HepG2 (cell line): Measurements from ENCODE around the gene FXN. TPM values are rescaled to one million over a fixed set of nuclear protein-coding genes. Genes with fewer than 3 reads are reported as not detected.
A peak's percentile ranks its signal among the peaks of the same experiment; 100 is the strongest.

Experiments used
- ATAC-seq: fragments of 200-7000 bp; cut with Tn5 transposase; 3 replicates; pipeline ENCODE4 v1.9.1; 2020; ENCODE audit warnings: mild to moderate bottlenecking, moderate library complexity
- BruUV-seq: library from RNA; stranded (reverse); fragments of 400-500 nt; replicated peaks from 2 replicates; lab custom pipeline; 2021; lab: Mats Ljungman, UMichigan
- CTCF ChIA-PET: fragments of 300-600 bp; formaldehyde crosslinking; extraction: SDS; loops from one replicate; lab custom pipeline; 2021; ENCODE audit warnings: low total read pairs, inconsistent platforms, low intra/inter-chr PET ratio; lab: Yijun Ruan, JAX
- POLR2A ChIA-PET: fragments of 350-600 bp; sonication (Branson Sonifier 250); formaldehyde crosslinking; loops from one replicate; lab custom pipeline; 2020; ENCODE audit warnings: antibody characterized with exemption, inconsistent platforms; lab: Yijun Ruan, JAX
- DNase-seq: peaks from one replicate; pipeline ENCODE4 v3.0.0-alpha.2; 2015; ENCODE audit warnings: low spot score
- FAIRE-seq: peaks from 3 replicates; lab custom pipeline; 2011; peaks lifted over from hg19 to GRCh38; lab: Jason Lieb, UNC
- H2AFZ ChIP-seq: one replicate; pipeline ENCODE4 v1.6.1; 2011; ENCODE audit warnings: low read length, inconsistent platforms
- H3K27ac ChIP-seq: fragments of 300-600 bp; 3 replicates; pipeline ENCODE4 v1.8.0; 2011; ENCODE audit warnings: mixed run types, mild to moderate bottlenecking, mixed read lengths, low read length, inconsistent platforms; ENCODE audit not compliant: insufficient read depth; ENCODE audit errors: extremely low read length
- H3K27me3 ChIP-seq, 2 experiments: fragments of 200-600 bp in 1 of 2; 2 replicates in 1 of 2; 3 replicates in 1 of 2; pipeline versions ENCODE4 v1.6.0 to v1.8.0; 2011; ENCODE audit warnings: low read length in 2 of 2, mild to moderate bottlenecking in 2 of 2, moderate library complexity in 2 of 2, inconsistent platforms in 1 of 2; ENCODE audit not compliant: insufficient read depth in 2 of 2, control insufficient read depth in 1 of 2
- H3K36me3 ChIP-seq, 2 experiments: fragments of 200-600 bp in 1 of 2; replicated peaks in 1 of 2; 2 replicates in 1 of 2; 3 replicates in 1 of 2; pipeline versions ENCODE4 v1.5.1 to v1.8.0; 2011; ENCODE audit warnings: low read length in 2 of 2, inconsistent platforms in 1 of 2; ENCODE audit not compliant: insufficient read depth in 2 of 2, control insufficient read depth in 1 of 2
- H3K4me1 ChIP-seq: 2 replicates; pipeline ENCODE4 v1.5.1; 2012; ENCODE audit warnings: low read length, inconsistent platforms; ENCODE audit not compliant: insufficient read depth
- H3K4me2 ChIP-seq: 2 replicates; pipeline ENCODE4 v1.6.0; 2011; ENCODE audit warnings: low read depth, low read length, inconsistent platforms
- H3K4me3 ChIP-seq, 3 experiments: fragments of 200-600 bp in 1 of 3; sonication (generic), shearing (Covaris generic) in 1 of 3; replicated peaks in 1 of 3; 2 replicates each; pipeline ENCODE4 v1.5.1; 2011 to 2016; ENCODE audit warnings: low read length in 3 of 3, inconsistent platforms in 2 of 3, low read depth in 2 of 3, mild to moderate bottlenecking in 2 of 3, control low read depth in 1 of 3, mixed read lengths in 1 of 3; ENCODE audit not compliant: insufficient read depth in 1 of 3
- H3K79me2 ChIP-seq: one replicate; pipeline ENCODE4 v1.6.1; 2011; ENCODE audit warnings: low read length, inconsistent platforms; ENCODE audit not compliant: insufficient read depth
- H3K9ac ChIP-seq: 2 replicates; pipeline ENCODE4 v1.6.0; 2011; ENCODE audit warnings: mild to moderate bottlenecking, low read depth, low read length, inconsistent platforms; ENCODE audit not compliant: insufficient read depth
- H3K9me3 ChIP-seq: 2 replicates; pipeline ENCODE4 v1.5.1; 2012; ENCODE audit warnings: mild to moderate bottlenecking, low read length
- H4K20me1 ChIP-seq: 2 replicates; pipeline ENCODE4 v1.6.0; 2011; ENCODE audit warnings: inconsistent platforms, mild to moderate bottlenecking, low read length, moderate library complexity; ENCODE audit not compliant: insufficient read depth
- CHD4 ChIP-seq: fragments of 200-600 bp; sonication (generic); IDR thresholded peaks from 2 replicates; pipeline ENCODE4 v1.7.0; 2017; ENCODE audit warnings: mild to moderate bottlenecking, low read length, borderline replicate concordance
- HDAC2 ChIP-seq: sonication (generic); formaldehyde crosslinking; IDR thresholded peaks from 2 replicates; pipeline ENCODE4 v1.4.0; 2020; ENCODE audit warnings: missing genetic modification reagents
- HNF4A ChIP-seq: sonication (generic); formaldehyde crosslinking; IDR thresholded peaks from 2 replicates; pipeline ENCODE4 v1.4.0; 2020; ENCODE audit warnings: missing genetic modification reagents
- NFKB2 ChIP-seq: sonication (generic); formaldehyde crosslinking; IDR thresholded peaks from 2 replicates; pipeline ENCODE4 v1.4.0; 2020; ENCODE audit warnings: missing genetic modification reagents, borderline replicate concordance
- NFRKB ChIP-seq: fragments of 450-650 bp; IDR thresholded peaks from 2 replicates; pipeline ENCODE4 v1.6.1; 2017
- PTBP1 ChIP-seq: fragments of 200-400 bp; formaldehyde crosslinking; IDR thresholded peaks from 2 replicates; pipeline ENCODE4 v1.6.1; 2018; ENCODE audit warnings: low read length, low read depth; ENCODE audit not compliant: poor library complexity, severe bottlenecking
- RARA ChIP-seq: IDR thresholded peaks from 2 replicates; pipeline ENCODE4 v1.6.1; 2016; ENCODE audit warnings: missing genetic modification reagents, missing compliant biosample characterization
- SIX1 ChIP-seq: sonication (generic); formaldehyde crosslinking; IDR thresholded peaks from 2 replicates; pipeline ENCODE4 v1.4.0; 2020; ENCODE audit warnings: missing genetic modification reagents, borderline replicate concordance
- ZBTB8A ChIP-seq: sonication (generic); formaldehyde crosslinking; IDR thresholded peaks from 2 replicates; pipeline ENCODE4 v1.4.0; 2020; ENCODE audit warnings: mild to moderate bottlenecking, low read depth, missing genetic modification reagents, borderline replicate concordance
- ZEB1 ChIP-seq: IDR thresholded peaks from 2 replicates; pipeline ENCODE4 v1.6.1; 2012; ENCODE audit warnings: mild to moderate bottlenecking, low read depth, inconsistent platforms; ENCODE audit not compliant: insufficient replicate concordance
- ZNF331 ChIP-seq: sonication (generic); formaldehyde crosslinking; IDR thresholded peaks from 2 replicates; pipeline ENCODE4 v1.4.0; 2020; ENCODE audit warnings: missing genetic modification reagents
- ZNF430 ChIP-seq: sonication (generic); formaldehyde crosslinking; IDR thresholded peaks from 2 replicates; pipeline ENCODE4 v1.9.0; 2021; ENCODE audit warnings: mild to moderate bottlenecking, missing genetic modification reagents
- ZNF557 ChIP-seq: sonication (generic); formaldehyde crosslinking; IDR thresholded peaks from 2 replicates; pipeline ENCODE4 v1.4.0; 2020; ENCODE audit warnings: missing genetic modification reagents
- ZNF878 ChIP-seq: sonication (generic); formaldehyde crosslinking; IDR thresholded peaks from 2 replicates; pipeline ENCODE4 v1.8.1; 2023; ENCODE audit warnings: mild to moderate bottlenecking, missing genetic modification reagents, moderate library complexity
- WGBS: methylation state at CpG from one replicate; pipeline ENCODE4 v1.1.6; 2017; ENCODE audit warnings: low lambda C conversion rate; 5-methylcytosine and 5-hydroxymethylcytosine counted together
- in situ Hi-C: cut with HindIII; loops from 2 replicates; pipeline ENCODE4 v1.10.0; 2017; ENCODE audit warnings: low pct_unique_long_range_greater_than_20kb; ENCODE audit not compliant: extremely low pct_ligation_motif_present
- intact Hi-C: fragments of 100-400 bp; cut with micrococcal nuclease; formaldehyde crosslinking; loops from one replicate; pipeline ENCODE4 v1.10.0; 2022; ENCODE audit not compliant: unreplicated experiment
- polyA plus RNA-seq, 8 experiments: library from polyadenylated mRNA; depleted of rRNA in 3 of 8; stranded (reverse) in 7 of 8; unstranded in 1 of 8; fragments of >200 nt; fragmentation: Illumina TruSeq in 4 of 8; extraction: Trizol in 4 of 8; gene quantifications; 2 replicates each; pipeline versions ENCODE4 v1.2.1 to v1.2.3, GENCODE V29; 2011 to 2016; ENCODE audit warnings: low read depth in 4 of 8, missing spikeins in 1 of 8, mixed read lengths in 1 of 8; ENCODE audit not compliant: insufficient read depth in 1 of 8
- total RNA-seq, 5 experiments: library from RNA; depleted of rRNA; stranded (reverse); fragments of >200 nt; fragmentation: Illumina TruSeq; extraction: Trizol; gene quantifications; 2 replicates each; pipeline ENCODE4 v1.2.3, GENCODE V29; 2016; ENCODE audit warnings: low read depth in 1 of 5
- TF ChIP-seq, protein P1 (sequence below): sonication (generic); formaldehyde crosslinking; IDR thresholded peaks from 2 replicates; pipeline ENCODE4 v1.8.0; 2022; ENCODE audit warnings: missing genetic modification reagents, mild to moderate bottlenecking, borderline replicate concordance
- TF ChIP-seq, protein P2 (sequence below): sonication (generic); formaldehyde crosslinking; IDR thresholded peaks from 2 replicates; pipeline ENCODE4 v1.4.0; 2020; ENCODE audit warnings: missing genetic modification reagents, borderline replicate concordance
- TF ChIP-seq, protein P3 (sequence below): sonication (generic); formaldehyde crosslinking; IDR thresholded peaks from 2 replicates; pipeline ENCODE4 v1.9.0; 2022; ENCODE audit warnings: missing genetic modification reagents, mild to moderate bottlenecking, borderline replicate concordance

FXN gene
- total and polyA plus RNA-seq, 2 of the 13 experiments (the other 11 are each of a cell fraction or from before 2014, with no cell fraction given) = 24.1 to 26.0 TPM

DNA sequence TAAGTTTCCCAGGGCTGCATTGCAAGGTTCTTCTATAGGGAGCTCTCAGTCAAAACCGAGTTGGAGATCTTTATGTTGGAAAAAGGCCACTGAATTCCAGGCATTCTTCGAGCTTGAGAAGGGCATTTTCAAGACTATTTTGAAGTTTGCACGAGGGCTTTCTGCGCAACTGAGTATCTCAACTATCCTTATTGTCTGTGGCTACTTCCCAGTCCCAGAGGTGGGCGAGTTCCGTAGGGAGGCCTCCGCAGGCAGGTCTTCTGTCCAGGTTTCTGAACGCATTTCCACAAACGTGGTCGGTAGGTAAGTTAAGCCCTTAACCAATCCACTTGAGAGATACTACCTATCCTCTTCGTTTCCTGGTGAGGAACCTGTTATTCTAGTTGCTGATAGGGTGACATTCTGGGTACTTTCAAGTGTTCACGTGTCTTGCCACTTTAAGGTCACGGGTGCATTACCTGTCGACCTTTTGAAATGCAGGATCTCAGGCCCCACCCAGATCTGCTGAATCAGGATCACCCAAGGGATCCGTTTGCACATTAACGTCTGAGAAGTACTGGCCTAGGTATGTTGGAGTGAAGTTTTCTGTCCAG, 87.1 kb downstream of the FXN start:
- Histone ChIP-seq H3K4me1 (peaks cover 29% of the 10 kb centered on the region), H3K27ac (peak overlapping the region; percentile 99), H4K20me1 (0 out of 2 replicates have a peak, but pooled peaks cover 3% of the 10 kb centered on the region), H3K27me3 (no peaks in the 10 kb centered on the region; a peak in 1 of 5 replicates), H3K9ac (peak overlapping the region; percentile 83), H3K79me2 (peaks cover 42% of the 10 kb centered on the region), H3K4me3 (peak overlapping the region; percentile 75 to 92 (median 91)), H3K9me3 (no peaks in the 10 kb centered on the region), H3K4me2 (peak overlapping the region; percentile 98), H2AFZ (no peak overlapping the region), H3K36me3 (peaks cover 0 to 4% of the 10 kb centered on the region in 2 experiments; a peak in 1 of 5 replicates)
- peak; percentile 2; the same call in 1 of the 3 replicates for ATAC-seq
- intact Hi-C loops (loop anchor here (1.0 to 5.0 kb wide), 2 partner anchors 9 to 50 kb away; partner anchors contain the start of gene TJP2), in situ Hi-C loops (no loop called here)
- ChIA-PET POLR2A (interaction anchor here (0.7 to 4.2 kb wide), 12 partner anchors 7 to 68 kb away, joined by 3 to 41 read pairs (median 12); partner anchors contain the start of gene TJP2), CTCF (no interaction called here)
- DNase-seq = peak; percentile 52
- BruUV-seq = TSS peak; percentile 51
- peak; percentile 76 for FAIRE-seq
- WGBS = 3% methylated on average over 14 of the region's 16 CpGs
- no peak for TF ChIP-seq ZNF878
- TF ChIP-seq, protein P1, sequence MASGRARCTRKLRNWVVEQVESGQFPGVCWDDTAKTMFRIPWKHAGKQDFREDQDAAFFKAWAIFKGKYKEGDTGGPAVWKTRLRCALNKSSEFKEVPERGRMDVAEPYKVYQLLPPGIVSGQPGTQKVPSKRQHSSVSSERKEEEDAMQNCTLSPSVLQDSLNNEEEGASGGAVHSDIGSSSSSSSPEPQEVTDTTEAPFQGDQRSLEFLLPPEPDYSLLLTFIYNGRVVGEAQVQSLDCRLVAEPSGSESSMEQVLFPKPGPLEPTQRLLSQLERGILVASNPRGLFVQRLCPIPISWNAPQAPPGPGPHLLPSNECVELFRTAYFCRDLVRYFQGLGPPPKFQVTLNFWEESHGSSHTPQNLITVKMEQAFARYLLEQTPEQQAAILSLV = 0 out of 2 replicates have a peak, but pooled peaks have one; percentile 45
- peak; percentile 70 for TF ChIP-seq RARA (CRISPR knock-in tag)
- TF ChIP-seq ZBTB8A = no peak
- no peak for TF ChIP-seq CHD4
- 0 out of 2 replicates have a peak, but pooled peaks have one; percentile 19 for TF ChIP-seq HDAC2
- no peak for TF ChIP-seq NFRKB
- TF ChIP-seq SIX1 (CRISPR knock-in tag) = no peak
- no peak for TF ChIP-seq ZNF331 (CRISPR knock-in tag)
- peak; percentile 83 for TF ChIP-seq ZEB1
- TF ChIP-seq, protein P2, sequence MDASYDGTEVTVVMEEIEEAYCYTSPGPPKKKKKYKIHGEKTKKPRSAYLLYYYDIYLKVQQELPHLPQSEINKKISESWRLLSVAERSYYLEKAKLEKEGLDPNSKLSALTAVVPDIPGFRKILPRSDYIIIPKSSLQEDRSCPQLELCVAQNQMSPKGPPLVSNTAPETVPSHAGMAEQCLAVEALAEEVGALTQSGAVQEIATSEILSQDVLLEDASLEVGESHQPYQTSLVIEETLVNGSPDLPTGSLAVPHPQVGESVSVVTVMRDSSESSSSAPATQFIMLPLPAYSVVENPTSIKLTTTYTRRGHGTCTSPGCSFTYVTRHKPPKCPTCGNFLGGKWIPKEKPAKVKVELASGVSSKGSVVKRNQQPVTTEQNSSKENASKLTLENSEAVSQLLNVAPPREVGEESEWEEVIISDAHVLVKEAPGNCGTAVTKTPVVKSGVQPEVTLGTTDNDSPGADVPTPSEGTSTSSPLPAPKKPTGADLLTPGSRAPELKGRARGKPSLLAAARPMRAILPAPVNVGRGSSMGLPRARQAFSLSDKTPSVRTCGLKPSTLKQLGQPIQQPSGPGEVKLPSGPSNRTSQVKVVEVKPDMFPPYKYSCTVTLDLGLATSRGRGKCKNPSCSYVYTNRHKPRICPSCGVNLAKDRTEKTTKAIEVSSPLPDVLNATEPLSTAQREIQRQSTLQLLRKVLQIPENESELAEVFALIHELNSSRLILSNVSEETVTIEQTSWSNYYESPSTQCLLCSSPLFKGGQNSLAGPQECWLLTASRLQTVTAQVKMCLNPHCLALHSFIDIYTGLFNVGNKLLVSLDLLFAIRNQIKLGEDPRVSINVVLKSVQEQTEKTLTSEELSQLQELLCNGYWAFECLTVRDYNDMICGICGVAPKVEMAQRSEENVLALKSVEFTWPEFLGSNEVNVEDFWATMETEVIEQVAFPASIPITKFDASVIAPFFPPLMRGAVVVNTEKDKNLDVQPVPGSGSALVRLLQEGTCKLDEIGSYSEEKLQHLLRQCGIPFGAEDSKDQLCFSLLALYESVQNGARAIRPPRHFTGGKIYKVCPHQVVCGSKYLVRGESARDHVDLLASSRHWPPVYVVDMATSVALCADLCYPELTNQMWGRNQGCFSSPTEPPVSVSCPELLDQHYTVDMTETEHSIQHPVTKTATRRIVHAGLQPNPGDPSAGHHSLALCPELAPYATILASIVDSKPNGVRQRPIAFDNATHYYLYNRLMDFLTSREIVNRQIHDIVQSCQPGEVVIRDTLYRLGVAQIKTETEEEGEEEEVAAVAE (CRISPR knock-in tag) = peak; percentile 96
- TF ChIP-seq, protein P3, sequence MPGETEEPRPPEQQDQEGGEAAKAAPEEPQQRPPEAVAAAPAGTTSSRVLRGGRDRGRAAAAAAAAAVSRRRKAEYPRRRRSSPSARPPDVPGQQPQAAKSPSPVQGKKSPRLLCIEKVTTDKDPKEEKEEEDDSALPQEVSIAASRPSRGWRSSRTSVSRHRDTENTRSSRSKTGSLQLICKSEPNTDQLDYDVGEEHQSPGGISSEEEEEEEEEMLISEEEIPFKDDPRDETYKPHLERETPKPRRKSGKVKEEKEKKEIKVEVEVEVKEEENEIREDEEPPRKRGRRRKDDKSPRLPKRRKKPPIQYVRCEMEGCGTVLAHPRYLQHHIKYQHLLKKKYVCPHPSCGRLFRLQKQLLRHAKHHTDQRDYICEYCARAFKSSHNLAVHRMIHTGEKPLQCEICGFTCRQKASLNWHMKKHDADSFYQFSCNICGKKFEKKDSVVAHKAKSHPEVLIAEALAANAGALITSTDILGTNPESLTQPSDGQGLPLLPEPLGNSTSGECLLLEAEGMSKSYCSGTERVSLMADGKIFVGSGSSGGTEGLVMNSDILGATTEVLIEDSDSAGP = no peak; the same call in 1 of the 2 replicates
- peak; percentile 12; the same call in 1 of the 2 replicates for TF ChIP-seq HNF4A (CRISPR knock-in tag)
- 0 out of 2 replicates have a peak, but pooled peaks have one; percentile 39 for TF ChIP-seq ZNF430 (CRISPR knock-in tag)
- TF ChIP-seq ZNF557 = no peak
- TF ChIP-seq NFKB2 = no peak
- no peak for TF ChIP-seq PTBP1
